Stimulated activated CD4-positive, alpha-beta T cell treated with anti-CD3 and anti-CD28 coated beads, Interleukin-1b, Interleukin-23, amount 100 ng/mL, for 24 hours (primary cell): ENCODE results near the gene SUPT20H.
"Not testable (repeated sequence)": the region's sequence is repeated elsewhere in the genome, so short reads cannot be mapped to it uniquely, and the experiment has no call there.

Source experiments
- DNase-seq, 4 experiments: peaks; one replicate each; pipeline ENCODE4 v3.0.0-alpha.2; 2020; ENCODE audit warnings: low read depth in 4 of 4, low spot score in 1 of 4

Gene SUPT20H

DNA sequence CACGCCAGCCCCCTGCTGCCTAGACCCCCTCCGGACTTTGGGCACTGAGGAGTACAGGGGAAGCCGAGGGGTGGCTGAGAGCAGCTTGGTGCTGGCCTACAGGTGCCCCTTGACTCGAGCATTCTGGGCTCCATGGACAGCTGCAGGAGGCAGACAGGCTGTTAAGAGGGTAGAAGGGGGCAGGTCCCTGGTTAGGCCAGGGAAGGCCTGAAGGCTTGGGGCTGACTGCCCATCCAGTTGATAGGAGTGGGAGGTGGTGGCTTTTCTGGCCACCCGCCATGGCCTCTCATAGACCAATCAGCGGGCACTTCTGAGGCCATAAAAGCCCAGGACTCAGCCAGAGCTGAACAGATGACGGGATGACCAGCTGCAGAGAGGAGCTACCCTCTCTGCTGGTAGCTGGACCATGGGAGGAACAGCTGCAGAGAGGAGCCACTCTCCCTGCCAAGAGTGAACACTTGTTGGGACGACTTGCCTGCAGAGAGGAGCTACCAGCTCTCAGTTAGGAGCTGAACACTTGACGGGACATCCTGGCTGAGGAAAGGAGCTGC is 10.7 kb upstream of the SUPT20H start:
- no peak for DNase-seq

DNA sequence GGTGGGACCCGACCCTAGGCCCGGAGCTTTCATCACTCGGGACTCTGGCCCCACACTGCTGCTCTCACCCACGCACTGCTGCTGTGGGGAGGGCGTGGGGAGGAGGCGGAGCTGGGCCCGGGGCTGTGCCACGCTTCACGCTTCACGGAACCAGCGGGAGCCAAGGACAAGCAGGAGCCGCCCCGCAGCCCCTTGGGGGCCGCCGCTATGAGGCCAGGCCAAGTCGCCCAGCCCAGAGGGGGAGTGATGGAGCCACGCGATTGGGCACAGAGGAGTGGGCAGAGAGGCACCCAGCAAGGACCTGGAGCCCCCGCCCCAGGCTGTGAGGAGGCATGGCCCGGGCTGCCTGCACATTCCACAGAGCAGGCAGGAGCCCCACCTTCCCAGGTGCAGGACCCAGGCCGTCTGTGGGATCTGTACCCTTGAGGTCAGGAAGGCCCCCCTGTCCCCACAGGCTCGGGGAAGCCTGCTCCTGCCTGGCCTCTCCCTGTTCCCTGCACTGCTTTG is 10.2 kb upstream of the SUPT20H start:
- no peak for DNase-seq

- DNase-seq = no peak
Observed at GRCh38 chr13:37068962-37069361, 9.5 kb upstream of the SUPT20H start.

DNA sequence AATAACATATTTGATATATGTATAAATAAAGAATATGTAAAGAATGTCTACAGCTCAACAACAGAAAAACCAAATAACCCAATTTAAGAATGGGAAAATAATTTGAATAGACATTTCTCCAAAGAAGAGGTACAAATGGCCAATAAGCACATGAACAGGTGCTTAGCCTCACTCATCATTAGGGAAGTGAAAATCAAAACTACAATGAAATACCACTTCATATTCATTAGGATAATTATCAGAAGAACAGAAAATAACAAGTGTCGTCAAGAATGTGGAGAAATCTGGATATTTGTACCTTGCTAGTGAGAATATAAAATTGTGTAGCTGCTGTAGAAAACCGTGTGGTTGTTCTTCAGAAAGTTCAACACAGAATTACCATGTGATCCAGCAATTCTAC is 8.4 kb upstream of the SUPT20H start:
- no peak for DNase-seq

DNA sequence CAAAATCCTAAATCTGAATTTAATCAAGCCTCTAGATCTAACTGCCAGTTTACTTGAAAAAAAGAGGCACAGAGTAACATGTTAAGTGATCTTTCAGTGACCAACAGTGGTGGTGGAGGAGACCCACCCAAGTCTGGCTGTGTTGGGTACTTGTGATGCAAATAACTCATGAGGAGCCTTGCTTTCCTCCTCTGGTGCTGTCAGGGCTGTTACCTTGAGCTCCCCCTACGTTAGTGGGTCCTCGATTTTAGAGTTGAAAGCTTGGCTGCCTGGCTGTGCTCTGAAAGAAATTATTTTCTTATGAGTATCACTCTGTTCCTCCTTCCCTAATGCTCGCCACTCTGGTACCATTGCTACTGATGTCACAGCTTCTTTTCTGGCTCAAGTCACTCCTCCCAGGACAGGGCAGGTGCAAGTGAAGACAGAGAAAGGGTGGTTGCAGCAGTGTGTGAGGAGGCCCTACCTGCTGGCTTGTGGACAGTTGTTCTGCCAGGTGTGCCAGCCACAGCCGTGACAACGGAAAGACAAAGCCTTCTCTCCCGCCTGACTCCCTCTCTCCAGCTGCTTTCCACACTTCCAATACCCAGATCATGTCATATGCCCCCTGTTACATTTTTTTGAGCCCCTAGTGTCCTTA is 6.5 kb upstream of the SUPT20H start:
- DNase-seq = no peak

DNA sequence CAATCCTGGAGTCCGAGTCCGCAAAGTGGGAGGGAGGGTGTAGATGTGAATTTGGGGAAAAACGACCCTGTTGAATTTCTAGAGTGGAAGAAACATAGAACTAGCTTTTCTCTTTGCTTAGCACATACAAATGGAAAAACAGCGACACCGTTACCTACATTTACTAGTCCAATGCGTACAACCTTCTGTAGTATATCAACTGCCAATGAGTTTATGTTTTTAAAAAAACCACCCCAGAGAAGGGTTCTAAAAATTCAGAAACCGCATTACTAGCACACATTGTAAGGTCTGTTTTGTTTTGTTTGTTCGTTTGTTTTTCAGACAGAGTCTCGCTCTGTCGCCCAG is 332 bp upstream of the SUPT20H start:
- no peak for DNase-seq

GRCh38 chr13:37056228-37056627 is 3.3 kb downstream of the SUPT20H start:
- DNase-seq = not testable (repeated sequence)

DNA sequence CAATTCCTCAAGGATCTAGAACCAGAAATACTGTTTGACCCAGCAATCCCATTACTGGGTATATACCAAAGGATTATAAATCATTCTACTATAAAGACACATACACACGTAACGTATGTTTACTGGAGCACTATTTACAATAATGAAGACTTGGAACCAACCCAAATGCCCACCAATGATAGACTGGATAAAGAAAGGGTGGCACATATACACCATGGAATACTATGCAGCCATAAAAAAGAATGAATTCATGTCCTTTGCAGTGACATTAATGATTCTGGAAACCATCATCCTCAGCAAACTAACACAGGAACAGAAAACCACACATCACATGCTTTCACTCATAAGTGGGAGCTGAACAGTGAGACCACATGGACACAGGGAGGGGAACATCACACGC is 6.4 kb downstream of the SUPT20H start:
- not testable (repeated sequence) for DNase-seq

GRCh38 chr13:37049810-37050209 is 9.7 kb downstream of the SUPT20H start:
- no peak for DNase-seq

GRCh38 chr13:37047846-37048245 is 11.6 kb downstream of the SUPT20H start:
- DNase-seq = no peak

- DNase-seq = no peak
Observed at GRCh38 chr13:37047032-37047431, 12.5 kb downstream of the SUPT20H start.

GRCh38 chr13:37046062-37046461 is 13.4 kb downstream of the SUPT20H start:
- no peak for DNase-seq

DNA sequence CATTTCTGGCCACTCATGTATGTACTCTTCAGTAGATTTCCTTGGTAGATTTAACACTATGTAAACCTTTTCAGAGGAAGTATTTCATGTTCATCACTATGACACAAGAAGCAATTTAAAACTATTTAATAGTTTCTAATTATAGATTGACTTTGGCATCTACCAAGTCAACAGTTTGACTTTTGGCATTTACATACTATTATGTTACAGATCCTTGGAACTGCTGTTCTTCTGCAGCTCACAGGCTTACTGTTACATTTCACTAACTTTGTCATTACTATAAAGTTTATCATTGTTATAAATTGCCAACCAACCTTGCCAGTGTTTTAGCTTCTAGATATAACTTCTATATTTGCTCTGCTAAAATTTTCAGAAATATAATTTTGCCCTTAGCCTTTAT is 18.7 kb downstream of the SUPT20H start:
- no peak for DNase-seq

DNA sequence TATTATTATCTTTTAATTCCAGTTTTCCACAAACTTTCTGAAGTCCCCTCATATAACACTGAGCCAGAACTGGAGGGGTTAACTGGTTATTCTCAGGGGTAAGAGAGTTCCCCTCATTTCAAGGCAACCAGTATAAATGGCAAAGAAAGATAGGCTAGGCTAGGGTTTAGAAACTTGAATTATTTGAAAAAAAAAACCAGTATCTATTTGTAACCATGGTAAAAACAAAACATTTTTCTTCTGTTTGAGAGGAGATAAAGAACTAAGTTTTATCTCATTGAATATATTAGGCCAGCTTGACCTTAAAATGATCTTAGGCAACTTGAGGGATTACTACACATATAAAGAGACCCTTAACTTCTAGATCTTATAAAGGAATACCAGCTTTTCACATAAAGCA is 19.6 kb downstream of the SUPT20H start:
- DNase-seq = no peak

- no peak for DNase-seq
Observed at GRCh38 chr13:37037241-37037640, 22.2 kb downstream of the SUPT20H start.

DNA sequence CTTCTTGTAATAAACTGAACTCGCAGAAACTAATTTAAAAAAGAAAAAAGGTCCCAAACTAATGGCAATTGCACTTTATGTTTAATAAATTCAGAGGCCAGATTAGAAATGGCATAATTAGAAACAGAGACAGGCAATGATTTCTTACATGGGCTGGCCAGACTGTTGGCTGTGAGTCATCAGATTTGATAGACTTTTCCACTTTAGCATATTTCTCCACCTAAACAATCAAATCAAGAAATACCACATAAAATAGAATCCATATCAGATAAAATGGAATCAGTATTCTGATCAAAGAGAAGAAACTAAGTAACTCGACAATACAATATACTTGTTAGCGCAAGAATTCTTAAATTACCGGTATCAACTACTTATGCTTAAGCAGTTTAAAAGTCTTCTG is 29.9 kb downstream of the SUPT20H start:
- no peak for DNase-seq

- no peak for DNase-seq
Observed at GRCh38 chr13:37027639-37028038, 31.8 kb downstream of the SUPT20H start.

DNA sequence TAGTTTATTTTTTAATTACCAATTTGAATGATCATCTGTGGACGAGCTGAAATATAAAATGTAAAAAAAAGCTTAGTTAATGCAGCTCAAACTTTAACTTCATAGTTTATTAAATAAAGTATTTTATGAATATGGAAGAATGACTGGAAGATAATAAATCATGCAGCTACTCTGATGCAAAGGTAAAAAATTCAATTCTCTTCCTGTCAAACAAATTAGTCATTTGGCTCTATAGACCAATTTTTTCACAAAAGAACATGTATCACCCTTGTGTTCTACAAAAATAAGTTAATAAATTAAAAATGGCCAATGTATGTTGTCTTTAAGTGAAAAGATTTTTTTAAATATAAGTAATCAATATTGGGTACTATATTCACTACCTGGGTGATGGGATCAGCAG is 32.7 kb downstream of the SUPT20H start:
- DNase-seq = no peak

DNA sequence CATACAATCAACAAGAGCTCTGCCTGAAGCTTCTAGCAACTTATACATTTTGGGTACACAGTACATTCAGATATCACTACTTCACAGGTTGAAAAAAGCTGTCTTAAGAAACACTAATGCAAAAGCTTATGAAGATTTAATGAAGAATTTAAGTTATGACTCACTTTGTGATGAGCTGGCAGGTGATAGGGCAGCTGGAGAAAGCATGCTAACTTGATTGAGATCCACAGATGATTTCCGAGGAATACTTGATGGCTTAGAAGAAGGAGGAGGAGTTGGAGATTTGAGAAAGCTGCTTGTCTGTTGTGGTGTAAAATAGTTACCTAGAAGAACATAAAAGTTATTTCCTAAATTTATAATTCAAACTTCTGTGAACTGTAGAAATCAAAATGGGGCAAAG is 35.6 kb downstream of the SUPT20H start:
- no peak for DNase-seq

DNA sequence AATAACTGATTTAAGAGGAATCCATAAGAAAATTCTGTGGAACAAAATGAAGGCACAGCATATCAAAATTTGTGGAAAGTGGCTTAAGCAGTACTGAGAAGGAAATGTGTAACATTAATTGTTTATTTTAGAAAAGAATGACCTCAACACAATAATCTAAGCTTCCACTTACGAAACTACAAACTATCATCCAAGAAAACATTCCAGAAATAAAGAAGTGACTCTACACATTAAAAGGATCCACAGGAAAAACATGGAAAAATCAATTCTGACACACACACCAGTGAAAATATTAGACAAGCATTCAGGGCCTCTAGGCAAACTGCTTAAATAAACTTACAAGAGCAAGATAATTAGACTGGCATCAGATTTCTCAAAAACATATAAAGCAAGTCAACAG is 44.9 kb downstream of the SUPT20H start:
- DNase-seq = no peak

DNA sequence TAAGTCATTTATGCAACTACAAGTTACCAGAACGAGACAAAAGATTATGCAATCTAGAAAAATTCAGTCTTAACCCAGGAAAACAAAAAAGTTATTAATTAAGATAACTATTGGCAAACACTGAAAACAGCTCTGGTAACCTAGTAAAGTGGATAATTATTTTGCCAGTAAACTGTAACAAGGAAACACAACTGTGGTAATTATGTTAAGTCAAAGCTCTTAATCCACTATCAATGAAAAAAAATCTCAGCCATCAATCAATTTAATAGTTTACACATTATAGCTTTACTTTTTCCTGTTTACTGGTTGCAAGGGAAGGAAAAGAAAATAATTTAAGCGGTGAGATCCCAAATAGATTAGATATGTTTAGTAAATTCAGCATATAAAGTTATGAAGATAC is 47.7 kb downstream of the SUPT20H start:
- no peak for DNase-seq

DNA sequence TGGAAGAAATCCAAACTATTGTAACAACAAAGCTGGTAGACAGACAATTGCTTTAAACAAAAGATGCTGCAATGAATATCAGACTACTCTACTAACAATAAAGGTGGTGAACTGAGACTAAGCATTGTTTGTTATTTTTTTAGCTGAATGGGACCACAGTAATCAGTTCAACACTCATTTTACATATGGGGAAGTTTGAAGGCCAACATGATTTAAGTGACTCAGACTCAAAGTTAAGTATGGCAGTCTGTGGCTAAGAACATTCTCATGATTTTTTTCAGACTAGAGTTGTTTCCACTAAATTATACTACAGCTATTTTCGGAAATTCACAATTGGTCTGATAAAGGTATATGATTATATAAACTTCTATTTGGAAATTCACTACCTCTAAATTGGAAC is 48.5 kb downstream of the SUPT20H start:
- DNase-seq = no peak

GRCh38 chr13:37010424-37010823 is 49.1 kb downstream of the SUPT20H start:
- no peak for DNase-seq
